Stimulated activated memory B cell treated with anti-CD40 and anti-IgM and Interleukin-4, amounts not matched to agents 10 μg/mL and 1 μg/mL and 100 μg/mL, for 72 hours (primary cell): ENCODE data around the gene EGFR.
A peak's percentile ranks its signal among the peaks of the same experiment; 100 is the strongest.

ENCODE experiments used
- ATAC-seq: fragments of 150-1000 bp; cut with Tn5 transposase; 2 replicates; pipeline ENCODE4 v1.10.0; 2021
- H3K27ac Mint-ChIP-seq: one replicate; pipeline ENCODE4 v1.8.0; 2022; ENCODE audit warnings: mild to moderate bottlenecking, mixed read lengths
- H3K27me3 Mint-ChIP-seq: one replicate; pipeline ENCODE4 v1.8.0; 2022; ENCODE audit warnings: mixed read lengths
- H3K36me3 Mint-ChIP-seq: one replicate; pipeline ENCODE4 v1.8.0; 2022; ENCODE audit warnings: mixed read lengths
- H3K4me1 Mint-ChIP-seq: one replicate; pipeline ENCODE4 v1.8.0; 2022; ENCODE audit warnings: mixed read lengths
- H3K4me3 Mint-ChIP-seq: one replicate; pipeline ENCODE4 v1.8.0; 2022; ENCODE audit warnings: mild to moderate bottlenecking, moderate library complexity, mixed read lengths
- H3K9me3 Mint-ChIP-seq: one replicate; pipeline ENCODE4 v1.8.0; 2022; ENCODE audit warnings: mixed read lengths

EGFR gene

DNA sequence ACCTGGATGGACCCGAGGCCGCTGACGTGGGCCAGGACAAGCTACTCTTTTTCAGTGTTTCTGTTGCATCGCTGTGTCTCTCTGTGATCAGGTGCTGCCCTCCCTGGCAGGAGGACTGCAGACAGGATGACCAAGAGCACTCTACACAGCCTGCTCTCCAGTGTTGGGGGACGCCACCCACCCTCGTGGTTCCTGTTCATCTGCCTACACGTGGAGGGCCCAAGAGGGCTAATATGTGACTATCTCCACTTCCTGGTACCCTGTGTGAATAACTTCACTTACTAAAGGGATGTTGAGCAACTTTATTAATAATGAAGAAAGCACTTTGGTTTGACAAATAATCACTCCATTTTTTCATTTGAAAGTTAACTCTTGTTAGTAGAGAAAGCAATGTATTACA lies 101.3 kb downstream of the EGFR start:
- Mint-ChIP-seq H3K27me3 (peaks cover 17% of the 10 kb centered on the region), H3K4me1 (no peaks in the 10 kb centered on the region), H3K9me3 (no peaks in the 10 kb centered on the region), H3K4me3 (no peak overlapping the region), H3K36me3 (no peaks in the 10 kb centered on the region), H3K27ac (no peak overlapping the region)
- no peak for ATAC-seq

DNA sequence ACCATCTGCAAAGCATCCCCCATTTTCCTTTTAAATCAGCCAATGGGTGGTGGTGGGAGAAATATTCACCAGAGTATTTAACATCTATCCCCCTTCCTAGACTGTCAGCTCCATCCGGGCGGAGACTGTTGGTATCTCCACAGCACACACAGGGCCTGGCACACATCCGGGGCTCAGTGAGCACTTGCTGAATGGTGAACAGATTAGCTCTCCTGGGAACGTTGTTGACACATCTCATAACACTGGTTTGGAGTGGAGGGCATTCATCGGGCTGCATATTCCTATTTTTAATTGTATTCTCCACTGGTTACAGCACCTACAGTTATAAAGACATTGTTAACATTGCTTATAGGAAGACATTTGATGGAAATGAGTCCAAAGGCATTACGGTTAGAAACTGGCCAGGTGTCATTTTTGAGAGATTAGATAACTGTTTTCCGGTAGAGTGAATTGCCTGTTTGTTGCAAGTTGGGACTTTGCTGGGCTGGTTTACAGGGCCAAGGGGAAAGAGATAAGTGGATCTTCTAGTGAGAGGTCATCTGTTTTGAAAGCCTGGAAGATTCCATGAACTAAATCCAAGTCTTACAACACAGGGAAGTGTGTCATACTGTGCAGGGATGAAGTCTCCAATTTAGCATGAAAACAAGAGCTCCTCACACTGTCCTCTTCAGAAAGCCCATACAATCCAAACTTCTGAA lies 101.8 kb downstream of the EGFR start:
- Mint-ChIP-seq H3K36me3 (no peaks in the 10 kb centered on the region), H3K27me3 (peaks cover 20% of the 10 kb centered on the region), H3K27ac (no peak overlapping the region), H3K4me1 (no peaks in the 10 kb centered on the region), H3K4me3 (no peak overlapping the region), H3K9me3 (no peaks in the 10 kb centered on the region)
- no peak for ATAC-seq

DNA sequence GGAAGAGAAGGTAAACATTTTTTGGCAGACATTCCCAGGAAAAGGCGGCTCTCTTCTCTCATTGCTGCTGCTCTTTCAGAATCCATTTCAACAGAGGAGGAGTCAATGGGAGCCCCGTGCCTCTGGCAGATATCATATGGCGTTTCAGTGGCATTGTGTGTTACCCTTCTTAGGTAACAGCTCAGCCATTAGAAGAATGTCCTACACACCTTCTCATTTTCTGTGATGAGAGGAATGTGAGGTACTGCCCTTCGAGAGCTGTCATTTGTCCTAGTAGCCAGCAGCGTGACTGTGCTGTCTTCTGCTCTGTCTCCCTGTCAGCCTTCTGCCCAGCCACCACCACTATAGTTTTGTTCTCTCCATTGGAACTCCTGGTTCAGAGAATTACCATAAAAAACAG lies 102.4 kb downstream of the EGFR start:
- no peak for ATAC-seq
- no peaks in the 10 kb centered on the region for H3K4me1 Mint-ChIP-seq
- H3K27me3 Mint-ChIP-seq = peaks cover 26% of the 10 kb centered on the region
- H3K4me3 Mint-ChIP-seq = no peak overlapping the region
- no peaks in the 10 kb centered on the region for H3K36me3 Mint-ChIP-seq
- no peak overlapping the region for H3K27ac Mint-ChIP-seq
- no peaks in the 10 kb centered on the region for H3K9me3 Mint-ChIP-seq

DNA sequence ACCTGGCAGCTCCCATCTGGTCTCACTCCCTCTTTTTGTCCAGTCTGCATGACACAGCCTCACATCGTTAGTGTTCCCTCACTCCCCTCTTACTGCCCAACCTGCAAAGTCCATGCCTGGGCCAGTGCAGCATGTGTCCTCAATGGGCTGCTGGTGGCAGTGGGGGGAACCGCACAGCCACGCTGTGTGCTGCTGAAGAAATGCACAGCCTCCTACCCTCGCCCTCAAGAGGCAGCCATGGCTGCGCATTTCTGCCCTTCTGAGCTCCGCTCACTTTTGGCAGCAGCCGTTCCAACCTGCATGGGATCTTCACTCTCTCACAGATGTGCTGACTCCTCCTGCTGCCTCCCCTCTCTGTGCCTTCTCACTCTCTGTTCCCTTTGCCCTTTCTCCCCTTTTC lies 103.4 kb downstream of the EGFR start:
- Mint-ChIP-seq H3K36me3 (no peaks in the 10 kb centered on the region), H3K4me3 (no peak overlapping the region), H3K27me3 (peaks cover 27% of the 10 kb centered on the region), H3K9me3 (no peaks in the 10 kb centered on the region), H3K4me1 (no peaks in the 10 kb centered on the region), H3K27ac (no peak overlapping the region)
- ATAC-seq = peak; percentile 48

DNA sequence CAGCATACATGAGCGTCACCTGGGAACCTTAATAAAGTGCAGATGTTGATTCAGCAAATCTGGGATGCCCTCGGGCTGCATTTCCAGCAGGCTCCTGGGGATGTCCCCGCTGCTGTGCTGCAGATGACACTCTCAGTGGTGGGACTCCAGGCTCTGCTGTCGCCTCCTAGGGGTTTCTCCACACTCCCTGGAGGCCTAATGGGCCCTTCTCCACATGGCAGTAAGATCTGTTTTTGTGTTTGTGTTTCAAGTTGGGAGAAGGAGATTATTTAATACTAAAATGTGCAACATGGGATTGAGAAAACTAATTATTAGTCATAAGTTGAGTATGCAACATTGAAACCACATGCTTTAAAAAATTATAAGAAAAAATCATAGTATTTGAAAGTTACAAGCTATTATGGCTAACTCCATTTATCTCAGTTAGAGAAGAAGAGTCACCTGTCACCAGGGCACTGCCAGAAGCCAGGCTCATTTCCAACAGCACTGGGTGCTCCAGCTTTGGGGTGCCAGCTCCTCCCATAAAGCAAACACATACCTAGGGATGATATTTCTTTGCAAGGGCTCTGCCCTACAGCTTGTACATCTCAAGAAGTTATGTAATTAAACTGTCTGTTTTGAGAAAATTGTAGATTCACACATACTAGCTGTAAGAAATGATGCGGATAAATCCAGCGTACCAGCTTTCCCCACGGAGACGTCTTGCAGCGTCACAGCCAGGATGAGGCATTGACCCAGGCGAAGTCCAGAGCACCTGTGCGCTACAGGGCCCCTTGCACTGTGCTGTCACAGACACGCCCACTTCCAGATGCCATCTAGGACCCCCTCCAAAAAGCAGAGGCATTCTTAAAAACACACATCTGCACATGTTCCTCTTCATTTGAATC lies 106.4 kb downstream of the EGFR start:
- peaks cover 27% of the 10 kb centered on the region for H3K27me3 Mint-ChIP-seq
- no peak overlapping the region for H3K27ac Mint-ChIP-seq
- H3K4me1 Mint-ChIP-seq = no peaks in the 10 kb centered on the region
- no peak overlapping the region for H3K4me3 Mint-ChIP-seq
- no peaks in the 10 kb centered on the region for H3K36me3 Mint-ChIP-seq
- no peaks in the 10 kb centered on the region for H3K9me3 Mint-ChIP-seq
- no peak for ATAC-seq

DNA sequence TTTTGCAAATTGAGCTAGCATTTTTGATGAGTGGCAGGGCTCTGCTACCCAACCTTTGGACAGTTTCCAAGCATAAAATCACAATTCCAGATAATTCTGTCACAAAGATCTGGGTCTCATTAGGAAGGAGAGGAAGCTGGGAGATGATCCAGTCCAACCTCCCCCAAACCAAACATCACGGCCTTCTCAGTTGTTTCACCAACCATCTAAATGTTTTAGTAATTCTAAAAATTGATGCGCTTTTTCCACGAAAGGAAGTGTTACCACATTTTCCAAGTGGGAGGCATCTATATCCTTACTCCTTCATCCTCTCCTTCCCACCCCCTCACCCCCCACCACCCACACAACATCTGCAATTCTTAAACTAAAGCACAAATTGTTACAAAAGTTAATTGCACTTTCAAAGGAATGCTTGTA lies 108.3 kb downstream of the EGFR start:
- Mint-ChIP-seq H3K27ac (no peak overlapping the region), H3K27me3 (peaks cover 37% of the 10 kb centered on the region), H3K4me1 (no peaks in the 10 kb centered on the region), H3K4me3 (no peak overlapping the region), H3K36me3 (no peaks in the 10 kb centered on the region), H3K9me3 (no peaks in the 10 kb centered on the region)
- ATAC-seq = no peak

DNA sequence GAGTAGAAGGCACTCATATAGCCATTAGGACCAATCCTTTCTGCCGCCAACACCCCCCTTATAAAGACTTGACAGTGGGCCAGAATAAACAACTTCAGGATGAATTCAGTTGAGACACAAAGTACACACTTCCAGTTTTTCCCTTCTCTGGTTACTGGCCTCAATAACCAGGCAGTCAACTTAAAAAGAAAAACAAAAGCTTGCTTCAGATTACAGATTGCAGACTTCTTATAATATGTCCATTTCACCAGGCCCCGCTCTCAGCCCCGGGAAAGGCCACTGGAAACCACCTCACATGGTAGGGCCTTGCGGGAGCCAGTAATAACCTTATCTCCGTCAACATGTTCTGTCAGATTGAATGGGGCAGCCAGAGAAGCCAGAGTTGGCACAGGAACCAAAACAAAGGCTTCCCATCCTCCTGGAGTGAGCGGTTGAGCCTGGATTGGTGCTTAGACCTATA lies 108.8 kb downstream of the EGFR start:
- ATAC-seq = no peak
- Mint-ChIP-seq H3K4me1 (peaks cover 1% of the 10 kb centered on the region), H3K9me3 (no peaks in the 10 kb centered on the region), H3K27ac (no peak overlapping the region), H3K27me3 (peaks cover 37% of the 10 kb centered on the region), H3K36me3 (no peaks in the 10 kb centered on the region), H3K4me3 (no peak overlapping the region)

DNA sequence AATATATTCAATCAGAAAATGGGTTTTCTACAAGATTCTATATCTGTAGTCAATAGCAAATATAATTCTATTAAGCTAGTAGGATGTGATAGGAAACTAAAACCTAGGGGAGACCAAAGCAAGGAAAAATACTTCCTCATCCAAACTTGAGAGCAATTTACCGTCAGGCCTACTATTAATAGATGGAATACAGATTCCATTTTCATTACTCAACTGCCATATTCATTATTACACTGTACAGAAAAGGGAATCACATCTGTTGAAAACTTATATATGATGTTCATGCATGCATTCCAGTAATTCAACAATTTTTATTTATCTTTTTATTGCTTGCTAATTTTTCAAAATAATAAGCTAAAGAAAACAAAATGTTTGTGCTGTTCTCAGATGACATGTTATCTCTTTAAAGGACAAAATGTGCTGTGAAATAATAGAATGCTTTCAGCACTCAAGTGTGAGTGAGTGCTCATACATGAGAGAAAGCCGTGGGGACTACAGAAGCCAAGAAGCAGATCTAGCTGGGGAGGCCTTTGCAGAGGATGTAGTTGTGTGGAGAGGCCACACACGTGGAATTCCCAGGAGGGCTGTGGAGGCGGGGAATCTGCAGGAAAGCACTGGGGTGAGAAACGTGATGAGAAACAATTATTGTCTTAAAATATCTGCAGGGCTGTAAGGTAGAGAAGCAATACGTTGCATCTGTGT lies 110.0 kb downstream of the EGFR start:
- Mint-ChIP-seq H3K27ac (no peak overlapping the region), H3K27me3 (peaks cover 43% of the 10 kb centered on the region), H3K36me3 (no peaks in the 10 kb centered on the region), H3K9me3 (no peaks in the 10 kb centered on the region), H3K4me3 (no peak overlapping the region), H3K4me1 (peaks cover 8% of the 10 kb centered on the region)
- ATAC-seq = no peak

DNA sequence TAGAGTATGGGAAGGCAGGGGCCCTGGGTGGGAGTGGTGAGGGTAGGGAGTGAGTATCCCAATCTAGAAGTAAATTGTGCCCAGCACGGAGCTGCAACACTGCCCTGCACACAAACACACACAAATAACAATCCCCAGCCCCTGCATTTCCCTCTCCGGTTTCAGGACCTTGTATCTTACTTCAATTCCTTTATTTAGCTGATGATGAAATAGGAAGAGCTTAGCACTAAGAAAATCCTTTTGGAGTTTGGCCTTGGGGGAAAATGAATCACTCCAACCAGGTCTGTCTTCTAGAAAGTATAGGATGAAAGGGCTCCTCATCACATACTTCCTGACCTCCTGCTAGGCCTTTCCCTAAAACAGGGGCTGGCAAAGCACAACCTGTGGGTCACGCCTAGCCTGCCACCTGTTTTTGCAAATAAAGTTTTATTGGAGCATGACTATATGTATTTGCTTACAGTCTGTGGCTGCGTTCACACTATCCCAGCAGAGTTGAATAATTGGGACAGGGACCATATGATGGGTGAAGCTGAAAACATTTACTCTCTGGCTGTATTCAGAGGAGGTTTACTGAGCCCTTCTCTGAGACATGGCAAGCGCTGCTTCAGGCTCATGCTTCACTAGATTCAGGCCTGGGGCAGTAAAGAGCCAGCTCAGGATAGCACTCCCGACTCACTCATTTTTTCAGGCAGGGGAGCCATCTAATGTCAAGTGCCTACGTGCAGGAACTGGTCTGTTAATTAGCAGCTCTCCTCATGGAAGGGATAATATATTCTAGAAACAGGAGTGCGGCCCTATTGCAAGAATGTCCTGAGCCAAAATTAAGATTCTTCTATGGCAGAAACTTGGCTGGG lies 111.0 kb downstream of the EGFR start:
- H3K36me3 Mint-ChIP-seq = no peaks in the 10 kb centered on the region
- H3K27me3 Mint-ChIP-seq = peaks cover 38% of the 10 kb centered on the region
- H3K9me3 Mint-ChIP-seq = no peaks in the 10 kb centered on the region
- no peak overlapping the region for H3K4me3 Mint-ChIP-seq
- ATAC-seq = no peak
- peaks cover 8% of the 10 kb centered on the region for H3K4me1 Mint-ChIP-seq
- H3K27ac Mint-ChIP-seq = no peak overlapping the region

DNA sequence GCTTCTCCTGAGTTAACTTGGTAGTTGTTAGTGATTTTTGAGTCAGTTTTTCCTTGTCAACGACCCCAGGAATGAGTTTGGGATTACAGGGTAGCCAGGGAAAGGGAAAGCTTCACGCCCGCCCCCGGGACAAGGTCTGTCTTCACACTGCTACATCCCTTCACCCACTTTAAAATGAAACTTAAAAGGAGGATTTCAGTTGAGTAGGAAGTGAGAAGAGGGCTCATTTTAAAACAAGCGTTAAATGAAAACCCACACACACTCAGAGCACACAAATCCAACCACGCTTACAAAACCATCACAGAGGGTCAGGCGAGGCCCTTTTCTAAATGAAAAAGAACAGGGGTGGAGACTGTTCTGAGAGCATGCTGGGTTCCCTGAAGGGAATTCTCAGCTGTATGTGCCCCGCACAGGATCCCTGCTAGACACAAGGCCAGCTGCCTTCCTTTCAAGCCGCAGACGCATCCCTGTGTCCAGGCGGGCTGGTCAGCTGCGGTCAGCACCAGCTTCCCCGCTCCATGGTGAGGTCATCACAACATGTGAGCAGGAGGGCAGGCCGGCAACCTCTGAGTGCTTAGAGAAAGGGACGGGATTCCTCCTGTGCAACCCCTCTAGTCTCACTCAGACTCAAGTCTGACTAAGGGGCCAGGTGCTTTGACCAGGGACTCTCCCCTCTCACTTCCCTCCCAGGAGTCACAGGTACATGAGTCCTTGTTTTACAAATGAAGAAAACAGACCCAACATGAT lies 111.8 kb downstream of the EGFR start:
- H3K4me3 Mint-ChIP-seq = no peak overlapping the region
- H3K27ac Mint-ChIP-seq = no peak overlapping the region
- H3K27me3 Mint-ChIP-seq = peaks cover 32% of the 10 kb centered on the region
- no peaks in the 10 kb centered on the region for H3K36me3 Mint-ChIP-seq
- ATAC-seq = no peak
- no peaks in the 10 kb centered on the region for H3K9me3 Mint-ChIP-seq
- peaks cover 8% of the 10 kb centered on the region for H3K4me1 Mint-ChIP-seq

DNA sequence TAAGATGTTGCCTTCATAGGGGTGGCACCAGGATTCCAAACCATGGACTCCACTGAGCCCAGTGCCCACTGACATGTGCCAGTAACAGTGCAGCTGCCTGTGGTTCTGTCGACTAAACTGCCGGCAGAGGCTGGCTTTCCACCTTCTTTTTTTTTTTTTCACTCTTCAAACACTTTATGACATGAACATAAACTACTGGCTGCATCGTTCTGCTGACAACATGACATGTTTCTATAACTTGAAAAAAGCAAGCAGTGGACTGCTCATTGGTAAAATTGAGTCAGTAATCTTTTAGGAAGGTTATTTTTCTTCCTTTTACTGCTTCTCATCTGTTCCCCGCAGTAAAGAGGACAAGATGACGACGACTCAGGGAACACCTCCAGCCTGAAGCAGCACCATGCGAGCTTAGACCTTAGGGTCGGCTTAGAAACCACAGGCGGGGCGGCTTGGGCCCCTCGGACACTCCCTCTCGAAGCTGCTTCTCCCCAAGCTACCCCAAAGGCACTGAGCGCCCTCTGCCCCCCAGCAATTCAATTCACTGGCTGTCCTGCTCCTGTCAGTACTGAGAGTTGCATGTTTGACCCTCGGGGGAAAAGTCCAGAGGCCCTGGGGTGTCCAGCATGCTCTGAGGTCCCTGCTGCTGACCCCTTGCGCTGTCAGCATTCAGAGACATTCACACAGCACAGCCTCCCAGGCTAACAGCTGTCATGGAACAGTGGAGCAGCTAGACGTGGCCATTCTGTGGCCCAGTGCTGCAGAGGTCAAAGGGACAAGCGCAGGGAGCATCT lies 112.5 kb downstream of the EGFR start:
- H3K36me3 Mint-ChIP-seq = no peaks in the 10 kb centered on the region

DNA sequence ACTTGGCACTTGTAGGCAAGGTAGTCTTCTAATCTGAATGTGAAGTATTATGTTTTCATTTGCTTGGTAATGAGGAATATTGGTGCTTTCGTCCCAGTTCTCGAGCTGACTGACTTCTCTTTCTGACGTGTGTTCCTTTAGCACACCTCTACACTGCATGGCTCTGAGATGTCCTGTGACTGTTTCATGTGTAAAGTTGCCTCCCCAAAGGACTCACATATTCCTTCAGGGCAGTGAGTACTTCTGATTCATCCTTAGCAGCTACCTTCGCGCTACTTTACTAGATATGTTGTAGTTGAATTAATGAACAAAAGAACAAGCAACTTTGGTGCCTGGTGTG lies 113.7 kb downstream of the EGFR start:
- peaks cover 24% of the 10 kb centered on the region for H3K27me3 Mint-ChIP-seq

More for the DNA sequence above, 112.5 kb downstream of the EGFR start:
- Mint-ChIP-seq H3K27me3 (peaks cover 25% of the 10 kb centered on the region), H3K9me3 (no peaks in the 10 kb centered on the region), H3K27ac (no peak overlapping the region), H3K4me1 (peaks cover 8% of the 10 kb centered on the region), H3K4me3 (no peak overlapping the region)
- no peak for ATAC-seq

DNA sequence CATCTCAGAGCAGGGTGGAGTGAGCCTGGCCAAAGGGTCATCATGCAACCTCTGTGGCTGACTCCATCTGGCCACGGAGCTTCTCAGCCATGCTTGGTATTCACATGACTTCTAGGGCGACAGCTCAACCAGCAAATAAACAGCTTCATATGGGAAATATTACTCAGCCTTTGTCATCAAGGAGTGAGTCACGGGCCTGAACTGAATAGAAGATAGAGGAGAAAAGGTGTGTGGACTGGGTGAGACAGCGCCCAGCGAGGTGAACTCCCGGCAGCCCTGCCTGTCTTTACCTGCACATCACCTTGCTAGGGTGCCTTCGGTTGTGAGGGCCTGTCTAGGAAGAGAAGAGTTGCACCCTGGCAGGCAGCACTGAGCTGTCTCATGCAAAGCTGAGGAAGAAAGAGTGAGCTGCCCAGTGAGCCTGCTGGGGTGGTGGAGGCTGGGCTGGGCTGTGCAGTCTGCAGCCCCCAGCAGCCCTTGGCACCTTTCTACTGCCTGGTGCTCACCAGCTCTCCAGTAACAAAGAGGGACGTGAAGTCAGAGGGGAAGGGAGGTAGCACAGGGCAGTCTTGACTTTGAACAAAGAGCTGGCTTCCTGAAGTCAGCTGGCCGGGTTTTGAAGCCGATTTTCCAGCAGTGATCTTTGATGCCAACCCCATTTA lies 114.2 kb downstream of the EGFR start:
- Mint-ChIP-seq H3K4me3 (no peak overlapping the region), H3K9me3 (no peaks in the 10 kb centered on the region), H3K27me3 (peaks cover 24% of the 10 kb centered on the region), H3K27ac (no peak overlapping the region), H3K4me1 (peaks cover 8% of the 10 kb centered on the region), H3K36me3 (no peaks in the 10 kb centered on the region)
- ATAC-seq = peak; percentile 20

More for the DNA sequence above, 113.7 kb downstream of the EGFR start:
- Mint-ChIP-seq H3K4me1 (peaks cover 8% of the 10 kb centered on the region), H3K36me3 (no peaks in the 10 kb centered on the region), H3K9me3 (no peaks in the 10 kb centered on the region), H3K4me3 (no peak overlapping the region), H3K27ac (no peak overlapping the region)
- ATAC-seq = no peak
